Keratinocyte (primary cell): ENCODE results near the gene PIEZO1. TPM values are rescaled to one million over a fixed set of nuclear protein-coding genes. Genes with fewer than 3 reads are reported as not detected.

Source experiments
- DNase-seq: peaks from one replicate; pipeline ENCODE4 v3.0.0-alpha.2; 2011; ENCODE audit warnings: low read depth, missing footprints, low spot score
- FAIRE-seq: peaks from 2 replicates; lab custom pipeline; 2011; peaks lifted over from hg19 to GRCh38; lab: Jason Lieb, UNC
- H2AFZ ChIP-seq: 2 replicates; pipeline ENCODE4 v1.6.0; 2012; ENCODE audit warnings: low read length, control low read depth, inconsistent platforms; ENCODE audit not compliant: control insufficient read depth
- H3K27ac ChIP-seq: 2 replicates; pipeline ENCODE4 v1.5.1; 2011; ENCODE audit warnings: low read length; ENCODE audit not compliant: control insufficient read depth, insufficient read depth
- H3K27me3 ChIP-seq: 3 replicates; pipeline ENCODE4 v1.6.0; 2011; ENCODE audit warnings: low read length; ENCODE audit not compliant: control insufficient read depth, insufficient read depth; ENCODE audit errors: extremely low read depth
- H3K36me3 ChIP-seq, 2 experiments: 2 replicates in 1 of 2; 3 replicates in 1 of 2; pipeline ENCODE4 v1.5.1; 2011; ENCODE audit warnings: low read length in 2 of 2, mild to moderate bottlenecking in 1 of 2; ENCODE audit not compliant: control insufficient read depth in 2 of 2, insufficient read depth in 2 of 2; ENCODE audit errors: extremely low read depth in 1 of 2
- H3K4me1 ChIP-seq: 3 replicates; pipeline ENCODE4 v1.5.1; 2011; ENCODE audit warnings: low read length; ENCODE audit not compliant: control insufficient read depth, insufficient read depth; ENCODE audit errors: extremely low read depth
- H3K4me2 ChIP-seq: 3 replicates; pipeline ENCODE4 v1.6.0; 2011; ENCODE audit warnings: low read depth, low read length; ENCODE audit not compliant: control insufficient read depth, insufficient read depth; ENCODE audit errors: extremely low read depth
- H3K4me3 ChIP-seq, 3 experiments: fragments of 200-600 bp in 1 of 3; sonication (generic) in 1 of 3; 2 replicates in 2 of 3; 3 replicates in 1 of 3; pipeline ENCODE4 v1.5.1; 2011 to 2016; ENCODE audit warnings: low read length in 3 of 3, mild to moderate bottlenecking in 3 of 3, control low read depth in 2 of 3, inconsistent platforms in 1 of 3, low read depth in 1 of 3, mixed read lengths in 1 of 3, mixed run types in 1 of 3, moderate library complexity in 1 of 3; ENCODE audit not compliant: control insufficient read depth in 2 of 3, insufficient read depth in 2 of 3; ENCODE audit errors: extremely low read depth in 1 of 3
- H3K79me2 ChIP-seq: 2 replicates; pipeline ENCODE4 v1.6.0; 2012; ENCODE audit warnings: low read length; ENCODE audit not compliant: control insufficient read depth, insufficient read depth
- H3K9ac ChIP-seq: 3 replicates; pipeline ENCODE4 v1.6.0; 2011; ENCODE audit warnings: low read length; ENCODE audit not compliant: control insufficient read depth, insufficient read depth; ENCODE audit errors: extremely low read depth
- H3K9me1 ChIP-seq: 3 replicates; pipeline ENCODE4 v1.6.0; 2011; ENCODE audit warnings: low read length; ENCODE audit not compliant: control insufficient read depth, insufficient read depth; ENCODE audit errors: extremely low read depth
- H3K9me3 ChIP-seq: 2 replicates; pipeline ENCODE4 v1.5.1; 2012; ENCODE audit warnings: low read depth, low read length; ENCODE audit not compliant: control insufficient read depth
- H4K20me1 ChIP-seq: 3 replicates; pipeline ENCODE4 v1.6.0; 2011; ENCODE audit warnings: low read length; ENCODE audit not compliant: control insufficient read depth, insufficient read depth; ENCODE audit errors: extremely low read depth
- CTCF ChIP-seq, 3 experiments: IDR thresholded peaks in 1 of 3; conservative IDR thresholded peaks in 1 of 3; optimal IDR thresholded peaks in 1 of 3; 2 replicates in 2 of 3; 3 replicates in 1 of 3; pipeline versions ENCODE3 to v1.5.1; 2011; ENCODE audit warnings: low read length in 3 of 3, mild to moderate bottlenecking in 3 of 3, moderate library complexity in 2 of 3, control low read depth in 1 of 3, inconsistent platforms in 1 of 3; ENCODE audit not compliant: insufficient read depth in 2 of 3; ENCODE audit errors: extremely low read depth in 1 of 3
- EZH2 ChIP-seq: IDR thresholded peaks from one replicate; pipeline ENCODE4 v1.6.1; 2012; ENCODE audit warnings: inconsistent platforms, mild to moderate bottlenecking, low read length, moderate library complexity
- dilution Hi-C: fragments of 300-500 bp; cut with MboI; formaldehyde crosslinking; loops from one replicate; pipeline ENCODE4 v1.7.0; 2020; ENCODE audit warnings: low sequenced_read_pairs; ENCODE audit not compliant: extremely low pct_ligation_motif_present
- polyA plus RNA-seq, 5 experiments: library from polyadenylated mRNA; depleted of rRNA in 3 of 5; stranded (reverse) in 3 of 5; stranded (forward) in 1 of 5; unstranded in 1 of 5; fragments of >200 nt; gene quantifications; 1 replicate in 1 of 5; 2 replicates in 3 of 5; 3 replicates in 1 of 5; pipeline versions ENCODE4 v1.2.1 to v1.2.3, GENCODE V29; 2011 to 2012; ENCODE audit warnings: missing spikeins in 2 of 5, low read depth in 1 of 5, low replicate concordance in 1 of 5

The PIEZO1 gene
- polyA plus RNA-seq, 1 donor (not counting 4 experiments of a cell fraction or from before 2014, with no cell fraction given) = 62.8 TPM

- no peak overlapping the region for H3K27ac ChIP-seq
- H4K20me1 ChIP-seq = peaks cover 3% of the 10 kb centered on the region
- H3K4me3 ChIP-seq = no peak overlapping the region
- peaks cover under 1% of the 10 kb centered on the region for H3K79me2 ChIP-seq
- peaks cover 60 to 63% of the 10 kb centered on the region in 2 experiments for H3K36me3 ChIP-seq
- no peak overlapping the region for H3K4me2 ChIP-seq
- H2AFZ ChIP-seq = no peak overlapping the region
- TF ChIP-seq CTCF (optimal IDR thresholded peaks at IDR 0.05 in 1 of 3, IDR thresholded peaks at IDR 0.05 in 1 of 3, conservative IDR thresholded peaks at IDR 0.05 in 1 of 3; ENCODE audit: extremely low read depth in 1 of 3, insufficient read depth in 2 of 3, low read length in 3 of 3) (no peak), EZH2 (no peak)
- H3K9me1 ChIP-seq = no peaks in the 10 kb centered on the region
- H3K4me1 ChIP-seq = no peaks in the 10 kb centered on the region
- dilution Hi-C loops = no loop called here
- no peak overlapping the region for H3K9ac ChIP-seq
- DNase-seq (no peak), FAIRE-seq (no peak)
- no peaks in the 10 kb centered on the region for H3K9me3 ChIP-seq
- no peaks in the 10 kb centered on the region for H3K27me3 ChIP-seq
Observed at GRCh38 chr16:88716601-88717001, 68.4 kb downstream of the PIEZO1 start.

- H3K4me3 ChIP-seq = no peak overlapping the region
- no peak overlapping the region for H3K9ac ChIP-seq
- no peak overlapping the region for H3K27ac ChIP-seq
- dilution Hi-C loops = no loop called here
- peaks cover 2% of the 10 kb centered on the region for H3K79me2 ChIP-seq
- no peak for FAIRE-seq
- H4K20me1 ChIP-seq = peaks cover 3% of the 10 kb centered on the region
- H3K4me1 ChIP-seq = no peaks in the 10 kb centered on the region
- H3K4me2 ChIP-seq = no peak overlapping the region
- no peaks in the 10 kb centered on the region for H3K9me1 ChIP-seq
- no peak for TF ChIP-seq CTCF (optimal IDR thresholded peaks at IDR 0.05 in 1 of 3, IDR thresholded peaks at IDR 0.05 in 1 of 3, conservative IDR thresholded peaks at IDR 0.05 in 1 of 3; ENCODE audit: extremely low read depth in 1 of 3, insufficient read depth in 2 of 3, low read length in 3 of 3)
- TF ChIP-seq EZH2 = no peak
- no peak for DNase-seq
- no peaks in the 10 kb centered on the region for H3K9me3 ChIP-seq
- H3K27me3 ChIP-seq = no peaks in the 10 kb centered on the region
- no peak overlapping the region for H2AFZ ChIP-seq
- H3K36me3 ChIP-seq = peaks cover 60 to 63% of the 10 kb centered on the region in 2 experiments
Observed at GRCh38 chr16:88716201-88716600, 68.8 kb downstream of the PIEZO1 start.
